ENCODE measurements around the gene TAS2R43. TPM values are rescaled to one million over a fixed set of nuclear protein-coding genes. Genes with fewer than 3 reads are reported as not detected.

Gene TAS2R43
- total RNA-seq, 1 donor from 2014 or later: 0.52 TPM

GRCh38 chr12:11078246-11078645 is 13.9 kb downstream of the TAS2R43 start:
- H3K4me2 ChIP-seq (ENCODE audit: low read length): no peak overlapping the region
- no peaks in the 10 kb centered on the region for H3K36me3 Mint-ChIP-seq (ENCODE audit: low read depth, unreplicated experiment)
- no peaks in the 10 kb centered on the region for H3K9me3 ChIP-seq (ENCODE audit: insufficient read depth, low read depth, low read length)
- TF ChIP-seq CTCF (IDR thresholded peaks at IDR 0.05; ENCODE audit: insufficient read depth, low read depth, low read length) (no peak), EZH2 (IDR thresholded peaks at IDR 0.05; ENCODE audit: insufficient read depth, low read length) (no peak)
- H3K4me1 Mint-ChIP-seq (ENCODE audit: low read depth, unreplicated experiment): peaks cover 2% of the 10 kb centered on the region
- H3K4me3 ChIP-seq (ENCODE audit: insufficient read depth, low read depth, low read length): no peak overlapping the region
- no peak overlapping the region for H3K4me3 Mint-ChIP-seq (ENCODE audit: unreplicated experiment)
- peaks cover 8% of the 10 kb centered on the region for H3K9me3 Mint-ChIP-seq (ENCODE audit: unreplicated experiment)
- H4K20me1 ChIP-seq (ENCODE audit: insufficient read depth, low read length): peaks cover 5% of the 10 kb centered on the region
- no peaks in the 10 kb centered on the region for H3K27me3 ChIP-seq (ENCODE audit: insufficient read depth, low read length)
- FAIRE-seq (no peak), DNase-seq (ENCODE audit: low read depth) (no peak)
- H3K27me3 Mint-ChIP-seq (ENCODE audit: low read depth, unreplicated experiment): no peaks in the 10 kb centered on the region
- H3K4me1 ChIP-seq (ENCODE audit: insufficient read depth, low read length): no peaks in the 10 kb centered on the region
- no peak overlapping the region for H3K9ac ChIP-seq (ENCODE audit: low read length)
- no peak overlapping the region for H2AFZ ChIP-seq (ENCODE audit: low read depth, low read length)
- H3K36me3 ChIP-seq (ENCODE audit: insufficient read depth, low read length): no peaks in the 10 kb centered on the region
- no peaks in the 10 kb centered on the region for H3K79me2 ChIP-seq (ENCODE audit: insufficient read depth, low read length)
- H3K27ac ChIP-seq (ENCODE audit: low read depth, low read length): no peak overlapping the region
- H3K27ac Mint-ChIP-seq (ENCODE audit: unreplicated experiment): no peak overlapping the region

DNA sequence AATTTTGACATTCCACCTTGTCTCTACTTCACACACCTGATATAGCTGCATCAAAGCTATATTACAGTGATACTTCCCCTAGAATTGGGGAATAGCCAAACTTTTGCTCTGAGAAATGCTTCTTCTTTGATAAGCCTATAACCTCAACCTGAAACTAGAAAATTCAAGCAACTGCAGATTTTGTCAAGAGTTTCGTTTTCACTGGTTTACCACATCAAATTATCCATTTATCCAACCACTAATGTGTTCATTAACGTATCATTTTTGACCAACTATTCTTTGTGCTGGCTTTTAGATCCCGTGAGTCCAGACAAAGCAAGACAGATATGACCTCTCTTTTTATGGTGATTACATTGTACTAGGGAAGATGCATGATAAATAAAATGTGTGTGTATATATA is 16.5 kb downstream of the TAS2R43 start:
- TF ChIP-seq EZH2 (IDR thresholded peaks at IDR 0.05; ENCODE audit: insufficient read depth, low read length): no peak
- no peak for TF ChIP-seq CTCF (IDR thresholded peaks at IDR 0.05; ENCODE audit: insufficient read depth, low read depth, low read length)
- no peaks in the 10 kb centered on the region for H3K27me3 Mint-ChIP-seq (ENCODE audit: low read depth, unreplicated experiment)
- Histone ChIP-seq H3K9me3 (ENCODE audit: insufficient read depth, low read depth, low read length) (no peaks in the 10 kb centered on the region), H3K4me3 (ENCODE audit: insufficient read depth, low read depth, low read length) (no peak overlapping the region), H3K9ac (ENCODE audit: low read length) (no peak overlapping the region), H3K4me1 (ENCODE audit: insufficient read depth, low read length) (no peaks in the 10 kb centered on the region), H3K79me2 (ENCODE audit: insufficient read depth, low read length) (no peaks in the 10 kb centered on the region), H3K27ac (ENCODE audit: low read depth, low read length) (no peak overlapping the region), H3K27me3 (ENCODE audit: insufficient read depth, low read length) (no peaks in the 10 kb centered on the region), H3K4me2 (ENCODE audit: low read length) (no peak overlapping the region), H3K36me3 (ENCODE audit: insufficient read depth, low read length) (no peaks in the 10 kb centered on the region), H4K20me1 (ENCODE audit: insufficient read depth, low read length) (peaks cover 5% of the 10 kb centered on the region), H2AFZ (ENCODE audit: low read depth, low read length) (no peak overlapping the region)
- peaks cover 7% of the 10 kb centered on the region for H3K36me3 Mint-ChIP-seq (ENCODE audit: low read depth, unreplicated experiment)
- H3K9me3 Mint-ChIP-seq (ENCODE audit: unreplicated experiment): peaks cover 3% of the 10 kb centered on the region
- FAIRE-seq (no peak), DNase-seq (ENCODE audit: low read depth) (no peak)
- peaks cover 7% of the 10 kb centered on the region for H3K4me1 Mint-ChIP-seq (ENCODE audit: low read depth, unreplicated experiment)
- H3K27ac Mint-ChIP-seq (ENCODE audit: unreplicated experiment): no peak overlapping the region
- no peak overlapping the region for H3K4me3 Mint-ChIP-seq (ENCODE audit: unreplicated experiment)

- no peak for FAIRE-seq
- no peak for TF ChIP-seq EZH2 (IDR thresholded peaks at IDR 0.05; ENCODE audit: insufficient read depth, low read length)
- TF ChIP-seq CTCF (IDR thresholded peaks at IDR 0.05; ENCODE audit: insufficient read depth, low read depth, low read length): no peak
- Histone ChIP-seq H3K27me3 (ENCODE audit: insufficient read depth, low read length) (no peaks in the 10 kb centered on the region), H3K36me3 (ENCODE audit: insufficient read depth, low read length) (no peaks in the 10 kb centered on the region), H3K9ac (ENCODE audit: low read length) (no peak overlapping the region), H3K27ac (ENCODE audit: low read depth, low read length) (no peak overlapping the region), H3K4me3 (ENCODE audit: insufficient read depth, low read depth, low read length) (no peak overlapping the region), H3K79me2 (ENCODE audit: insufficient read depth, low read length) (peaks cover 10% of the 10 kb centered on the region), H2AFZ (ENCODE audit: low read depth, low read length) (no peak overlapping the region), H3K9me3 (ENCODE audit: insufficient read depth, low read depth, low read length) (no peaks in the 10 kb centered on the region), H3K4me2 (ENCODE audit: low read length) (no peak overlapping the region), H4K20me1 (ENCODE audit: insufficient read depth, low read length) (peaks cover 8% of the 10 kb centered on the region), H3K4me1 (ENCODE audit: insufficient read depth, low read length) (no peaks in the 10 kb centered on the region)
- Mint-ChIP-seq H3K27ac (ENCODE audit: unreplicated experiment) (no peak overlapping the region), H3K4me1 (ENCODE audit: low read depth, unreplicated experiment) (peaks cover 8% of the 10 kb centered on the region), H3K36me3 (ENCODE audit: low read depth, unreplicated experiment) (peaks cover 9% of the 10 kb centered on the region), H3K9me3 (ENCODE audit: unreplicated experiment) (no peaks in the 10 kb centered on the region), H3K27me3 (ENCODE audit: low read depth, unreplicated experiment) (no peaks in the 10 kb centered on the region), H3K4me3 (ENCODE audit: unreplicated experiment) (no peak overlapping the region)
- DNase-seq (ENCODE audit: low read depth): no peak
Observed at GRCh38 chr12:11071414-11071813, 20.7 kb downstream of the TAS2R43 start.

Data from astrocyte (in vitro differentiated cells and primary cell).